Measurements from ENCODE around the gene PRXL2A.

PRXL2A gene

DNA sequence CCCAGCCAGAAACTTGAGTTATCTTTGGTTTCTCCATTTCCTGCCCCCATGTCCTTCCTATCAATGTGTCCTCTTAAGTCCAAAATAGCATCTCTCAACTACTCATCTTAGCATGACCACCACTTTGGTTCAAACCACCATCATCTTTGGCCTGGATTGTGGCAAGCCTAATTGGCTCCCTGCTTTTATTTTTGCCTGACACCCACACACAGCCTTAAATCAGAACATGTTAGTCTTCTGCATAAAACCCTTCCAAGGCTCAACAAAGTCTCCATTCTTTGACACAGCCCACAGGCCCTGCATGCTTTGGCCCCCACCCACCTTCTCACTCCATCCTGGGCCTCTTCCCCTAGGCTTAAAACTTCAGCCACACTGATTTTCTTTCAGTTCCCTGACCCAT, 43.7 kb downstream of the PRXL2A start:
- TF ChIP-seq, protein P1, sequence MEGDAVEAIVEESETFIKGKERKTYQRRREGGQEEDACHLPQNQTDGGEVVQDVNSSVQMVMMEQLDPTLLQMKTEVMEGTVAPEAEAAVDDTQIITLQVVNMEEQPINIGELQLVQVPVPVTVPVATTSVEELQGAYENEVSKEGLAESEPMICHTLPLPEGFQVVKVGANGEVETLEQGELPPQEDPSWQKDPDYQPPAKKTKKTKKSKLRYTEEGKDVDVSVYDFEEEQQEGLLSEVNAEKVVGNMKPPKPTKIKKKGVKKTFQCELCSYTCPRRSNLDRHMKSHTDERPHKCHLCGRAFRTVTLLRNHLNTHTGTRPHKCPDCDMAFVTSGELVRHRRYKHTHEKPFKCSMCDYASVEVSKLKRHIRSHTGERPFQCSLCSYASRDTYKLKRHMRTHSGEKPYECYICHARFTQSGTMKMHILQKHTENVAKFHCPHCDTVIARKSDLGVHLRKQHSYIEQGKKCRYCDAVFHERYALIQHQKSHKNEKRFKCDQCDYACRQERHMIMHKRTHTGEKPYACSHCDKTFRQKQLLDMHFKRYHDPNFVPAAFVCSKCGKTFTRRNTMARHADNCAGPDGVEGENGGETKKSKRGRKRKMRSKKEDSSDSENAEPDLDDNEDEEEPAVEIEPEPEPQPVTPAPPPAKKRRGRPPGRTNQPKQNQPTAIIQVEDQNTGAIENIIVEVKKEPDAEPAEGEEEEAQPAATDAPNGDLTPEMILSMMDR (IDR thresholded peaks at IDR 0.05): no peak
- Histone ChIP-seq H3K27ac (peak overlapping the region in 1 of 2 donors; percentile 28), H3K4me3 (no peak overlapping the region)
- no peak for DNase-seq (ENCODE audit: low spot score)

DNA sequence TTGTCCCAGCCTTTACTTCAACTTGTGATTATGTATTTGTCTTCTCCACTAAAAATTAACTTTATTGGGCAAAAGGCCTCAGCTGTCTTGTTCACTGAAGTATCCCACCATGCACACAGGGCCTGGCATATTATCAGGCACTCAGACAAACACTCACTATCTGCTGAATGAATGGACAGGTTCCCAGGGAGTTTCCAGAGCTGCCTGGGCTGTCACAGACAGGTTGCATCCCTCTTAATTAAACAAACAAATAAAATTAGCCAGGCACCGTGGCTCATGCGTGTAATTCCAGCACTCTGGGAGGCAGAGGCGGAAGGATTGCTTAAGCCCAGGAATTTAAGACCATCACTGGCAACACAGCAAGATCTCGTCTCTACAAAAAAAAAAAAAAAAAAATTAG, 44.3 kb downstream of the PRXL2A start:
- H3K27ac ChIP-seq: peak overlapping the region in 1 of 2 donors; percentile 28

DNA sequence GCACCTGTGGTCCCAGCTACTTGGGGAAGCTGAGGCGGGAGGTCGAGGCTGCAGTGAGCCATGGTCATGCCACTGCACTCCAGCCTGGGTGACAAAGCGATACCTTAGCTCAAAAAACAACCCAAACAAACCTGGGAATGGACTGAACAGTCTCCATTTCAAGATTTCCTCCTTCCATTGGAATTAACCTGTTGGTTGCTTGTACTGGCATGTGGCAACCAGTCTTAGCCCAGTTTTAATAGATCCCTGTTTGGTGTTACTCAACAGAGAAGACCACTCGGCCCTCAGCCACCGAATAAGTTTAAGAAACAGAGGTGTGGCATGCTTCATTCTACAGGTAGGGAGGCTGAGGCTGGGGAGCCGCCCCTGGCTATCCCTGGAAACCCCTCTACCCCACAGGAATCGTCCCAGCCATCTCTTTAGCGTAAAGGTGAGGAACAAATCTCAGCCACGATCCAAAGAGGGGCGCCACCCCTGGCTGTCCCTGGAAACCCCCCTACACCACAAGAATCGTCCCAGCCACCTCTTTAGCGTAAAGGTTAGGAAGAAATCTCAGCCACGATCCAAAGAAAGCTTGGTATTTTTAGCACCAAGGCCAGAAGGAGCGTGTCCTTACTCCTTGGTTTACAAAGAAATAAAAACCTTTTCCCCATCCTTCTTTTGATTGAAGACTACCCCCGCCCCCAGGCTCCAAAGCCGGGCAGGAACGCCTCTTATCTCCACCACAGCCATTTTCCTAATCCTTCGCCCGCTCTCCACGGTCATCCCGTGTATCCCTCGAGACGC, 44.9 kb downstream of the PRXL2A start:
- TF ChIP-seq, protein P1 (IDR thresholded peaks at IDR 0.05): no peak
- Histone ChIP-seq H3K4me3 (peak overlapping the region; percentile 88), H3K27ac (peak overlapping the region; percentile 89 to 97)
- no peak for DNase-seq (ENCODE audit: low spot score)

More for the DNA sequence above, 44.3 kb downstream of the PRXL2A start:
- TF ChIP-seq, protein P1 (IDR thresholded peaks at IDR 0.05): no peak
- DNase-seq (ENCODE audit: low spot score): no peak
- no peak overlapping the region for H3K4me3 ChIP-seq

DNA sequence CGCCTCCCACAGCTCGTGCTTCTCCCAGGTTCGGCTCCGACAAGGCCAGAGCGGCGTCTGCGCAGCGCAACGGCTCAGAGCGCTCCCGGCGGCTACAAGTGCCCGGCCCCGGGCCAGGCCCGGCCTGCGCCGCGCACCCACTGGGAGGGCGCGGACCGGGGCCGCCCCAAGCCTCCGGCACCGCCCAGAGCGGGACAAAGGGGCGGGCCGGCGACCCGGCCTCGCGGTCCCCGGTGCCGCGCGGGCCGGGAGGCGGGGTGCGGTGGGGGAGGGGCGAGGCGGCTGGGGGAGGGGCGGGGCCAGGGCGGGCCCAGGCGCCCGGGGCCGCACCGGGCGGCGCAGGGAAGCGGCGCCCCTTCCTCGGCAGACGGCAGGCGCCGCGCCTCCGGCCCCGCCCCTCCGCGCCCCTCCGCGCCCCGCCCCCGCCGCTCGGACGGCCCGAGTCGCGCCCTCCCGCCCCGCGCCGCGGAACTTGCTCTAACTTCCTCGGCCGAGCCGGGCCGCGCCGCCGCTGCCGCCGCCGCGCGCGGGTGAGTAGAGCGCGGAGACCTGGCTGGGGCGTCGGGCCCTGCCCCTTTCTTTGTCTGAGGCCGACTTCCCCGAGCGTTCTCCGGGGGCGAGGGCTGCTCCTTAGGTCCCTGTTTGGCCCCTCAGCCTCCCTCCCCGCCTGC, 45.6 kb downstream of the PRXL2A start, which contains the start of gene TSPAN14:
TSS of gene TSPAN14 (plus strand) at position 469 of the 671 bp plus-strand sequence. CDS start 34,924 bp downstream, outside the sequence.
- DNase-seq (ENCODE audit: low spot score): peak; percentile 93
- Histone ChIP-seq H3K27ac (peak within 1 kb of the TSS; percentile 97 to 98), H3K4me3 (peak within 1 kb of the TSS; percentile 88)
- TF ChIP-seq, protein P1 (IDR thresholded peaks at IDR 0.05): no peak

DNA sequence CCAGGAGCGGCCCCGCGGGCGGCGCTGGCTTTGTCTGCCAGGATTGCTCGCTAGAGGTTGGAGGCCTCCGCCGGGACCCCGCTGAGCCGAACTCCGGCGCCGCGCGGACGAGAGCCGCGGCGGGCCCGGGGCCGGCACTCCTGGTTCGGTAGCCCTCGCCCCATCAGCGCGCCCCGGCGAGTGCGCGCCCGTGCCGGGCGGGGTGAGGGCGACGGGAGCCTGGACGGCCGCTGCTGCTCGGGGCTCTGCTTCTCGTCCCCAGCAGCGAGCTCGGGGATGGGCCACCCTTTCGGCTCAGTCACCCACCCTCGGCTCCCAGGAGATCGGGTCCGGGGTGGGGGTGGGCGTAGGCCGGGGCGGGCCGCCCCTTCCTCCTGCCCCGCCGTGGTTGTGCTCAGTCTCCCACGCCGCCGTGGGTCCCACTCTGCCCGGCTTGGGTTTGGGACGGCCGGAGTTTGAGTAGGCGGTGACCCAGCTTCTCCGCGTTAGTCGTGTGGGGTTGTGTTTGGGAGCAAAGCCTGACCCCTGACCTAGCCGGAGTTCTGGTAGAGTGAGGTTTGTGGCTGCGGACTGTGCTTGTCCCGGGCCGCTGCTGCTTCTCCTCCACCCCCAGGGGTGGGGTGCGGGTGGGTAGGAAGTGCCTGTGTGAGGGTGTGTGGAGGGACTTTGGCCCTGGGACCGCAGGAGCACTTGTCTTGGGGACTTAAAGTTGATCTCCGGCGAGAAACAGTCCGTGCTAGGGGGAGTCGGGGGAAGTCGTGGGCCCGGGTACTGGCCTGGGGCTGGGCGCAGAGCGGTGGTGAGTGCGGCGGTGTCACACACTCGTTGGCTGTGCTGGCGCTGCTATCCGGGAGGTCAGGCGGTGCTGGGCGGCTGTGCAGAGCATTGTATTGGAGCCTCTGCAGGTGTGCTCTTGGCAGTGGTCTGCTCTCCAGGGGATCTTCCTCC, 46.4 kb downstream of the PRXL2A start:
- TF ChIP-seq, protein P1 (IDR thresholded peaks at IDR 0.05): no peak
- Histone ChIP-seq H3K4me3 (peak overlapping the region; percentile 88), H3K27ac (peak overlapping the region; percentile 97 to 98)
- DNase-seq (ENCODE audit: low spot score): no peak

DNA sequence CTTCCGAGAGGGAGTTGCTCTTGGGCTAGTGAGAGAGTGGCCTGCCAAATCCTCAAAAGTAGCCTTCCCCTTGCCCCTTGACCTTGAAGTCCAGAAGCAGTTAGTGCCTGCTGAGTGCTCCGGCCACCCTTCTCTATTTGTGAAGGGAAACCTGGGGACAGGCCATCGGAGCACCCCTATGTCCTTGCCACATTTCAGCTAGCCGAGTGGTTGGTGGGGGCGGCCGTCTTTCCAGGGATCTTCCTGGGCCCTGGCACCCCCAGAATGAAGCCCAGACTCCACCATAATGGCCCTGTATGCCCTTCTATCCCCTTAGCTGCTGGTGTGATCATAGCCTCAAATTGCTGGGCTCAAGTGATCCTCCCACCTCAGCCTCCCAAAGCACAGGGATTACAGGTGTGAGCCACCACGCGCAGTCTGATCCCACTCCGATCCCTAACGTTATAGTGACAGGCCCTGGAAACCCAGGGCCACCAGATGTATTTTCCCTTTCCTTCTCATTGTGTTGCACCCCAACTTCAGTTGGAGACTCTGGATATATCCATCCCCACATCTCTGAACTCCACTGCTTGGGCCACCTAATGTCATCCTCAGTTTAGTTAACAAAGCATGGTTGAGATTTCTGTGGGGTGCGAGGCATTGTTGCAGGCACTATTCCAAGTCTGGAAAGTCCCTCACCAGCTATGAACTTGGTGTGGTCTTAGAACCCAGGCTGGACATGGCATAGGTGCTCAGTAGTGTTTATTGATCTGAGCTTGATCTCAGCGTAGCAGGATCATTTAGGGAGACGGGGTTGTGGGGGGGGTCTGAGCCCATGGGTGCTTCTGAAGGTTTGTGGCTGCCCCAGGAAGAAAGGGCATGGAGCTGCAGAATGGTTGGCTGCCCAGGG, 47.4 kb downstream of the PRXL2A start:
- TF ChIP-seq, protein P1 (IDR thresholded peaks at IDR 0.05): no peak
- Histone ChIP-seq H3K27ac (peak overlapping the region; percentile 97 to 98), H3K4me3 (peak overlapping the region; percentile 88)
- no peak for DNase-seq (ENCODE audit: low spot score)
